Upper lobe of left lung (tissue), 4 donors: ENCODE results near the gene TOP3B.

Source experiments
- CTCF ChIP-seq, 6 experiments: fragments of 450-650 bp in 4 of 6; fragments of 200-600 bp in 2 of 6; sonication (generic) in 2 of 6; IDR thresholded peaks; one replicate each; pipeline ENCODE4 v1.5.1; 2016 to 2019; ENCODE audit warnings: antibody characterized with exemption in 6 of 6
- POLR2A ChIP-seq, 4 donors: fragments of 450-650 bp; IDR thresholded peaks; one replicate each; pipeline ENCODE4 v1.5.1; 2016 to 2017; ENCODE audit warnings: antibody characterized with exemption in 4 of 4, mild to moderate bottlenecking in 2 of 4

- TF ChIP-seq POLR2A (IDR thresholded peaks at IDR 0.05): no peak
- no peak for TF ChIP-seq CTCF (IDR thresholded peaks at IDR 0.05)
Observed at GRCh38 chr22:21937041-21937820, 45.4 kb downstream of the TOP3B start.
